ENCODE data around the gene NCK2.
"Not testable (repeated sequence)": the region's sequence is repeated elsewhere in the genome, so short reads cannot be mapped to it uniquely, and the experiment has no call there.

The NCK2 gene

GRCh38 chr2:105894327-105894944, 149.7 kb downstream of the NCK2 start:
- no peak for DNase-seq (ENCODE audit: low spot score)

DNA sequence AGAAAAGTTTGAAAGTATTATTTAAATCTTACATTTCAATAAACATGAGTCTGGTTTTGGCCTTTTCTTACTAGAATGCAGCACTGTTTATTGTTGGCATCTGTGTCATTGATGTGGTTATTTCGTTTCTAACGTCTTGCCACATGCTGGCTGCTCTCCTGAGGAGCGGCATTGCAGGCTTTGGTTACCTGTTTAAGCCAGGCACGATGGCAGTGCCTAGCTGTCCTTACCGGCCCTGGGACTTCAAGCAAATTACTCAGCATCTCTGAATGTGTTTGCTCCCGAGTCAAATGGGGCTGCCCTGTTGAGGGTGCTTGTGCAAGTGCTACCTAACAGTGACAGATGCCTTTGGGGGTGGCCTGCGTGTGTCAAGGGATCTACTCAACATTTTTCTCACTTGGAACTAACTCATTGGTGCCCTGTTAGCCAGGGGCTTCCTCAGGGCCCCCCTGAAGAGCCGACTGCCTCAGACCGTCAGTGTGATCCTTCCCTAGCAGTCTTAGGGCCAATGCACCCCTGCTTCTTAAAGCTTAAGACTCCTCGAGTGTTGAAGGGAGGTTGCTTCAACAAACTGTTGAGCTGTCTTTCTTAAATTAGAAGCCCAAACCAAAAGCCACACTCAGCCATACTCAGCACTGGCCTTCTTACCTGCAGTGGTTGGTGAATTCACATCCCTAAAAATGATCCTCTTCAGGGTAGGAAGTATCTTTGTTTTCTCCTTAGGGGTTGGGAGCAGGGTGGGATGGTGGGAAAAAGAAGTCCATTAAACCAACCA, 151.5 kb downstream of the NCK2 start:
- DNase-seq (ENCODE audit: low spot score), result no peak

- DNase-seq (ENCODE audit: low spot score), result no peak
Measured at GRCh38 chr2:105896765-105897163, 152.1 kb downstream of the NCK2 start.

DNA sequence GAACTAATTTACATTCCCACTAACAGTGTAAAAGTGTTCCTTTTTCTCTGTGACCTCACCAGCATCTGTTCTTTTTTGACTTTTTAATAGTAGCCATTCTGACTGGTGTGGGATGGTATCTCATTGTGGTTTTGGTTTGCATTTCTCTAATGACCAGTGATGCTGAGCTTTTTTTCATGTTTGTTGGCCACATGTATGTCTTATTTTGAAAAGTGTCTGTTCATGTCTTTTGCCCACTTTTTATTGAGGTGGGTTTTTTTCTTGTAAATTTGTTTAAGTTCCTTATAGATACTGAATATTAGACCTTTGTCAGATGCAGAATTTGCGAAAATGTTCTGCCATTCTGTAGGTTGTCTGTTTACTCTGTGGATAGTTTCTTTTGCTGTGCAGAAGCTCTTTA, 153.0 kb downstream of the NCK2 start:
- not testable (repeated sequence) for DNase-seq (ENCODE audit: low spot score)

DNA sequence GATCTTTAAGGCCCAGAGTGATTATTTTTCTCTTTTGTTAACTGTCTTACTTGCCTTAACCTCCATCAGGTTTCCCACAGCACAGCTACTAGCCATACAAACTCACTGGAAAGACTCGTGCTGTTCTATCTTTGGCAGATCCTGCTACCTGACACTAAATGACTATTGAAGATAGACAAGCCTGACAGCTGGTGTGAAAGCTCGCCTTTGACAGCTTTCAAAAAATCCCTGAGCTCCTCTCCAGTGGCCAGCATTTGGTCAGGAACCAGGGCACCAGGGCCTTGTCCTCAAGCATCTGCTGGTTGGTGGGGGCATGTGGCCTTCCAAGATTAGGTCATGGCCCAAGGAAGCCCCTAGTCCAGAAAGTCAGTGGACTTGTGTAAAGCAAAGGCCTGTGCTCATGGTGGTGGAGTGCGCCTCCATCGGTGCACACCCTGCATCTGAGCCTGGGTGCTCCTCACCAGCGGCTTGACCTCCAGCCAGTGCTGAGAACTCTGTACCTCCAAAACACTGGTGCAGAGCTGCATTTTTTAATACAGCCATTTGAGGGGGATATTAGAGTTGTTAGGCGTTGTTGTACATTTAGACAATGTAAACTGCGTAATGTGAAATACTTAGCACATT, 158.5 kb downstream of the NCK2 start:
- DNase-seq (ENCODE audit: low spot score), result no peak

DNA sequence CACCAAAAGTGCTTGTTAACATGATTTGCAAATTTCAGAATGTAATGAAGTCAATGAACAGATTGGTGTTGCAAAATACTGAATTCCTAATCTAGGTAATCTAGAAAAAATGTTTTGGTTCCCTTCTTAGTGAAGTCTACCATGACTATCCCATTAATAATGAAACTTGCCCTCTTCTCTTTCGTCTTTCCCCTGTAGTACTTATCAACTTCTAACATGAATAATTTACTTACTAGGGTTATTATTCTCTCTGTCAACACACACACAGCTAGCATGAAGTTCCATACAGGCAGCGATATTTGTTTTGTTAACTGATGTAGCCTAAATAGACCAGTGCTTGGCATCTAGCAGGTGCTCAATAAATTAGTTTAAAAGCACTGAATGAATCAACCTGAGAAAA, 160.2 kb downstream of the NCK2 start:
- no peak for DNase-seq (ENCODE audit: low spot score)

- no peak for DNase-seq (ENCODE audit: low spot score)
Measured at GRCh38 chr2:105906481-105906880, 161.8 kb downstream of the NCK2 start.

- DNase-seq (ENCODE audit: low spot score), result no peak
Measured at GRCh38 chr2:105907184-105907583, 162.5 kb downstream of the NCK2 start.

DNA sequence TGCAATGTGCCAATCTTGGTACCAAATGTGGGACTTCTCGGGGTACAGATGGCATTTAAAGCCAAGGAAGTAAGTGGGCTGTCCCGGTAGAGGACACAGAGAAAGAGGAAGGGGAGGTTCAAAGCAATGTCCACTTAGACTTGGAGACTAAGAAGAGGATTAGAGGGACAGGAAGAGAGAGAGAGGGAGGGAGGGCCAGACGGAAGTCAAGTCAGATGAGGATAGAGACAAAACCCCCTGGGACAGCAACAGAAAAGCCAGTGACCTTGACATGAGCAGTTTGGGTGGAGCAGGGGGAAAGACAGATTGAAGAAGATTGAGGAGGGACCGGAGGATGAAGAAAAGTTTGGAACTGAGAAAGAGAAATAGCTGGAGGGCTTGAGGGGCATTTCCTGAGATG, 164.5 kb downstream of the NCK2 start:
- DNase-seq (ENCODE audit: low spot score), result no peak

DNA sequence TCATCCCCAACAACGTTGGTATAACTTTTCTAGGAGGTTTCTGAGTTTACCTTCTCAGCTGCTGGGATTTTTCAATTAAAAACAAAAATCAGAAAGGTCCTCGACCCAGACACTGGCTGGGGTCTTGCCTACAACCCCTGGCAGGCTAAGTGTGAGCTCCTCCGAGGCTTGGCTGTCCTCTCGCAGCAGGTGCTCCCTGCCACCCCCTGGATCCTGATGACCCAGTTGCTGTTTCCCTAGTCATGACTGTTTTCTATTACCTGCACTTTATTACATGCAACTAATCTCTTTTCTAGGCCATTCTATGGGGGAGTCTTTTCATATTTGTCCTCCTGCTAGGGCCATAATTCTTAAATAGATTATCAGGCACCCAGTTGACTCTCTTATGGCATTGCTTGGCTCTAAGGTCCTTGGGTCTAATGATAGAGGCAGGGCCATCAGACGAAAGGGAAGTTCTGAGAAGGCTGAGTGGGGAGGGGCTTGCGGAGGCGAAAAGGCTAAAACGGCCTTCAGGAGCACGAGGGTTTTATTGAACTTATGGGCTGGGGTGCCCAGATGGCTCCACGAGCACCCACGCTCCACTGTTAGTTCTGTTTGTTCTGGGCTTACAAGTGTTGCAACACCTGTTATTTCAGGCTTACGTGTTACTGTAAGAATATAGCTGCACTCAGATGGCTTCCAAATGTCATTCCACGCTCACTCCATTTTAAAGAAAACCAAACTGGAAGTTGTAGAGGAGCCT, 166.0 kb downstream of the NCK2 start:
- DNase-seq (ENCODE audit: low spot score), result no peak

GRCh38 chr2:105911425-105911824, 166.7 kb downstream of the NCK2 start:
- no peak for DNase-seq (ENCODE audit: low spot score)

- DNase-seq (ENCODE audit: low spot score), result no peak
Measured at GRCh38 chr2:105912081-105912480, 167.4 kb downstream of the NCK2 start.

DNA sequence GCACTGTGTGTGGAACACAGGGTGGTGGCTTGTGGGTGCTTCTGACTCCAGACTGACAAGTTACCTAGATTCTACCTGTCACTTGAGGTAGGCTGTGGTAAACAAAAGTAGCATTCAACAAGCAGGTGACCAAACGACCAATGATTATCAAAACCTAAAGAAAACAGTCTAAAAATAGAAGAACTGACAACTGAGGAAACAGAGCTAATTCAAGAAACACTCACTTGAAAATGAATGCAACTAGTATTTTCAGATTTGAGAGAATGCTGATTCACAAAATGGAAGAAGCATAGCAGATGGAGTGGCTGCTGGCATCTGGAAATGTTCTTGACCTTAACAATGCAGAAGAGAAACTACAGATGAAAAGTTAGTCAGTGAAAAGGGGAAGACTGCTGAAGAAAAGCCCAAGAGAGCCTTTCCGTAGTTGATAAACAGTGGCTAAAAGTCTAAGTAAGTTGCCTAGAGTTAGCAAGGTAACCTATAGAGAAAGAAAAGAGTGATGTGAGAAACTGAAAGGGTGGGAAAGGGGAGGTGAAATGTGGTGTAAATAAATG, 170.4 kb downstream of the NCK2 start:
- no peak for DNase-seq (ENCODE audit: low spot score)

- no peak for DNase-seq (ENCODE audit: low spot score)
Measured at GRCh38 chr2:105917226-105917625, 172.5 kb downstream of the NCK2 start.

- no peak for DNase-seq (ENCODE audit: low spot score)
Measured at GRCh38 chr2:105917688-105918087, 173.0 kb downstream of the NCK2 start.

DNA sequence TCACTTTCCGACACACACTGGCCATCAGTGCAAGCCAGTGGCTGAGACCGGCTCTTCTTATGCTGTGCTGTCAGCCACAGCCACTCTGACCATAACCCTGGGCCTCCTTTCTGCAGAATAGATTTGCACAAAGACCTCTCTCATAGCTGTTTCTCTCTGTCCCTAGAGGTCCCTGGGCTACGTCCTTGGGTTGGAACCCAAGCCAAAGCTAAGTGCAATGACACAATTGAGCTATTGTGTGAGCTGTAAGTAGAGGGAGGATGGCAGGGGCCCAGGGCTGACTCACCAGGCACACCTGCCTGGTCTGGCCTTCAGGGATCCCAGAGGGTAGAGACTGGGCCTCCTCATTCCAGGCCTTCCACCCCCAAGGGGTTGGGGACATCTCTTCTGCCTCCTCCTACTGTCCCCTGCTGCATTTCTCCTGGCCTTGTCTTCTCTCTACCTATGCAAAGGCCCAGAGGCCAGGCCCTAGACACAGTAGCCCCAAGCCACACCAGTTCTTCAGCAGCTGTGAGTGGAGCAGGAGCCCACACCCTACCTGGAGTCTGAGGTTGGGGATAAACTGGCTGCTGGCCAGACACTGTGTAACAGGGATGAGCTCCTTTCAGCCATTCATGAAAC, 174.6 kb downstream of the NCK2 start:
- DNase-seq (ENCODE audit: low spot score), result peak; percentile 60

DNA sequence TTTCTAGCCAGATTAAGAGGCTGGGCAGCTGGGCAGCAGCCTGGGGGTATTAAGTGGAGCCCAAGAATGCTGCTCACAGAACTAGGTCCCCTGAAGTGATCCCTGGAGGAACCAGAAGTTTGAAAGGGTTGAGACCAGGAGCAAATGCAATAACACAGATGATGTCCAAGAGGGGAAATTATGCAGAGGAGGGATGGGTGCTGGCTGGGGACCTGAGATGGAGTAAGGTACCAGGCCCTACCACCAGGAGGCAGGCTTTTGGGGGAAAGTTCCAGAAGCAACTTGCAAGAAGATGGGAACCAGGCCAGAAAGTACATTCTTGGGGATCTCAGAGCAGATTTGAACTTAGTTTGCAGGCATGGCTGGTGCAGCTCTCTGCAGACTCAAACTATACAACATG, 175.1 kb downstream of the NCK2 start:
- peak; percentile 11 for DNase-seq (ENCODE audit: low spot score)

DNA sequence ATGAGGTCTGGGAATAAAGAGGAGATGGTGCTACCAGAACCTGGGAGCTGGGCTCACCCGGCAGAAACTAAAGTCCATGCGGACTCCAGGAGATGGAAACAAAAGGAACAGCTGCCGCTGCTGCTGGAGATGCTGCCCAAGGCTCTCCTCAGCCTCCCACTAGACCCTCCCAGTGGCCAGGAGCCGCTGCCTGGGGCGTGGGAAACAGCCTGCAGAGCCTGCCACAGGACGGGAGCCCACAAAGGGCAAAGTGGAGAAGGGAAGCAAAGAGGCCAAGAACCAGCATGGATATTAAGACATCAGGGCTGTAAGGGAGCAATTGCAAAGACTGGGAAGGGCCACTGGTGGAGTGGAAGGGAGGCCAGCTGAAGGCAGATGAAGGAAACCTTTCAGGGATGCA, 179.6 kb downstream of the NCK2 start:
- DNase-seq (ENCODE audit: low spot score), result no peak

- no peak for DNase-seq (ENCODE audit: low spot score)
Measured at GRCh38 chr2:105924932-105925331, 180.2 kb downstream of the NCK2 start.

GRCh38 chr2:105925390-105925789, 180.7 kb downstream of the NCK2 start:
- DNase-seq (ENCODE audit: low spot score), result no peak

DNA sequence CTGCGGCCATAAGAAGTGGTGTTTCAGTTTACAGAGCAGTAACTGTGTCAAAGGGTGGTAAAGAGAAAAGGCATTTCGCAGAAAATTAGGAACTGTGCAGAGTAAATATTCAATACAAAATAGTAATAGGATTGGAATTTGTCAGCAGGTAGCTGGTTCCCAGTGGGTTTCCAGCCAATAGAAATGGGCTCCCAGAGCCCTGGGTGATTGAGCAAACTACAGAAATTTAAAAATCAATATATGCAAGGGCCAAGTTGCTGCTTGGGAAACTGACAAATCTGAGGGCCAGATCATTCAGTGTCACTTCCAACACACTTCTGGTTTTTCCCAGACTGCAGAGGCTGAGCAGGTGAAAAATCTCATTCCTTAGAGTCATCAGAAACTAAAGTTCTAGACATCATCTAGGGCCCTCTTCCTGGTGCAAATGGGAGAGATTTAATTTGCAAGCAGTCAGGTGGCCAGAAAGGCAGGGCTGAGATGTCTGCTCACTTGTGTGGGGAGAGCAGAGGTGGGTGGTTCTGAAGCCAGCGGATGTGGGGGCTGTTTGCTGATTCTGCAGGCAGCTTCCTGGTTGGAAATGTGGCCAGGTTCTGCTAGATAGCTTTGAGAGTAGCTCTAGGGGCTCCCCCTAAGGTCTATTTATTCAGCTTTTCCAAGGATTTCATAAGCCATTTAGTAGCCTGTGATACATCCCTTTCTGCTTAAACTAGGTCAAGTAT, 182.4 kb downstream of the NCK2 start:
- DNase-seq (ENCODE audit: low spot score), result no peak
